Measurements from ENCODE around the gene SPOCK1. TPM values are rescaled to one million over a fixed set of nuclear protein-coding genes. Genes with fewer than 3 reads are reported as not detected.
A peak's percentile ranks its signal among the peaks of the same experiment; 100 is the strongest.

The SPOCK1 gene
- total and polyA plus RNA-seq, 4 donors, result 4.5 to 67.8 (median 27.0) TPM

- 86% methylated on average over 4 of the region's 4 CpGs for WGBS, 2 donors
- no peak overlapping the region for H3K27ac ChIP-seq (ENCODE audit: low read depth in 1 of 2, low read length in 2 of 2)
Observed at GRCh38 chr5:137223324-137224295, 275.5 kb downstream of the SPOCK1 start.

GRCh38 chr5:137221943-137222342, 277.2 kb downstream of the SPOCK1 start:
- H3K27me3 ChIP-seq (ENCODE audit: control insufficient read depth in 1 of 2, insufficient read depth in 2 of 2, low read length in 1 of 2), result no peaks in the 10 kb centered on the region
- intact Hi-C loops (cut with DNase I), result loop anchor here (10.0 kb wide), 1 partner anchor 417 kb away; no protein-coding TSS in a partner anchor
- no peak overlapping the region for H3K27ac ChIP-seq (ENCODE audit: low read depth in 1 of 2, low read length in 2 of 2)
- WGBS, 2 donors, result 68 to 73% methylated on average over 3 of the region's 3 CpGs
- H3K9me3 ChIP-seq (ENCODE audit: control insufficient read depth, low read length), result no peaks in the 10 kb centered on the region
- H3K36me3 ChIP-seq (ENCODE audit: control insufficient read depth in 1 of 2, insufficient read depth in 2 of 2, low read length in 1 of 2), result no peaks in the 10 kb centered on the region
- peaks cover 0 to 2% of the 10 kb centered on the region in 2 donors for H3K4me1 ChIP-seq (ENCODE audit: control insufficient read depth in 1 of 2, insufficient read depth in 2 of 2, low read length in 2 of 2)
- H3K4me3 ChIP-seq (ENCODE audit: low read length in 2 of 2), result no peak overlapping the region
- ATAC-seq (ENCODE audit: low FRiP score), result no peak
- no peak for DNase-seq

More at GRCh38 chr5:137223324-137224295, 275.5 kb downstream of the SPOCK1 start:
- H3K9me3 ChIP-seq (ENCODE audit: control insufficient read depth, low read length), result no peaks in the 10 kb centered on the region
- H3K27me3 ChIP-seq (ENCODE audit: control insufficient read depth in 1 of 2, insufficient read depth in 2 of 2, low read length in 1 of 2), result no peaks in the 10 kb centered on the region
- no peaks in the 10 kb centered on the region for H3K36me3 ChIP-seq (ENCODE audit: control insufficient read depth in 1 of 2, insufficient read depth in 2 of 2, low read length in 1 of 2)
- DNase-seq, result no peak
- H3K4me1 ChIP-seq (ENCODE audit: control insufficient read depth in 1 of 2, insufficient read depth in 2 of 2, low read length in 2 of 2), result no peaks in the 10 kb centered on the region
- H3K4me3 ChIP-seq (ENCODE audit: low read length in 2 of 2), result no peak overlapping the region
- intact Hi-C loops (cut with DNase I), result loop anchor here (10.0 kb wide), 1 partner anchor 419 kb away; no protein-coding TSS in a partner anchor
- ATAC-seq (ENCODE audit: low FRiP score), result peak; percentile 56

- ATAC-seq (ENCODE audit: low FRiP score) (no peak), DNase-seq (no peak)
- no peaks in the 10 kb centered on the region for H3K9me3 ChIP-seq (ENCODE audit: control insufficient read depth, low read length)
- H3K4me1 ChIP-seq (ENCODE audit: control insufficient read depth in 1 of 2, insufficient read depth in 2 of 2, low read length in 2 of 2), result peaks cover 0 to 2% of the 10 kb centered on the region in 2 donors
- intact Hi-C loops (cut with DNase I), result loop anchor here (10.0 kb wide), 1 partner anchor 416 kb away; no protein-coding TSS in a partner anchor
- whole genome bisulfite sequencing, 2 donors, result 71 to 74% methylated on average over 3 of the region's 3 CpGs
- H3K36me3 ChIP-seq (ENCODE audit: control insufficient read depth in 1 of 2, insufficient read depth in 2 of 2, low read length in 1 of 2), result no peaks in the 10 kb centered on the region
- no peak overlapping the region for H3K27ac ChIP-seq (ENCODE audit: low read depth in 1 of 2, low read length in 2 of 2)
- H3K27me3 ChIP-seq (ENCODE audit: control insufficient read depth in 1 of 2, insufficient read depth in 2 of 2, low read length in 1 of 2), result no peaks in the 10 kb centered on the region
- H3K4me3 ChIP-seq (ENCODE audit: low read length in 2 of 2), result no peak overlapping the region
Observed at GRCh38 chr5:137220523-137220927, 278.6 kb downstream of the SPOCK1 start.

- intact Hi-C loops (cut with DNase I), result no loop called here
- ATAC-seq (ENCODE audit: low FRiP score), result no peak
- H3K27ac ChIP-seq (ENCODE audit: low read depth in 1 of 2, low read length in 2 of 2), result no peak overlapping the region
- H3K27me3 ChIP-seq (ENCODE audit: control insufficient read depth in 1 of 2, insufficient read depth in 2 of 2, low read length in 1 of 2), result no peaks in the 10 kb centered on the region
- H3K9me3 ChIP-seq (ENCODE audit: control insufficient read depth, low read length), result no peaks in the 10 kb centered on the region
- H3K36me3 ChIP-seq (ENCODE audit: control insufficient read depth in 1 of 2, insufficient read depth in 2 of 2, low read length in 1 of 2), result no peaks in the 10 kb centered on the region
- DNase-seq, result no peak
- no peak overlapping the region for H3K4me3 ChIP-seq (ENCODE audit: low read length in 2 of 2)
- H3K4me1 ChIP-seq (ENCODE audit: control insufficient read depth in 1 of 2, insufficient read depth in 2 of 2, low read length in 2 of 2), result peaks cover 0 to 2% of the 10 kb centered on the region in 2 donors
- WGBS, 2 donors, result 41 to 42% methylated on average over 1 of the region's 1 CpG
Observed at GRCh38 chr5:137218896-137219295, 280.2 kb downstream of the SPOCK1 start.

- no peaks in the 10 kb centered on the region for H3K36me3 ChIP-seq (ENCODE audit: control insufficient read depth in 1 of 2, insufficient read depth in 2 of 2, low read length in 1 of 2)
- no peak overlapping the region for H3K4me3 ChIP-seq (ENCODE audit: low read length in 2 of 2)
- H3K27ac ChIP-seq (ENCODE audit: low read depth in 1 of 2, low read length in 2 of 2), result no peak overlapping the region
- 0% methylated on average over 1 of the region's 1 CpG for WGBS, 2 donors
- no peak for ATAC-seq (ENCODE audit: low FRiP score)
- intact Hi-C loops (cut with DNase I), result no loop called here
- H3K27me3 ChIP-seq (ENCODE audit: control insufficient read depth in 1 of 2, insufficient read depth in 2 of 2, low read length in 1 of 2), result no peaks in the 10 kb centered on the region
- peaks cover 0 to 2% of the 10 kb centered on the region in 2 donors for H3K4me1 ChIP-seq (ENCODE audit: control insufficient read depth in 1 of 2, insufficient read depth in 2 of 2, low read length in 2 of 2)
- no peak for DNase-seq
- no peaks in the 10 kb centered on the region for H3K9me3 ChIP-seq (ENCODE audit: control insufficient read depth, low read length)
Observed at GRCh38 chr5:137218471-137218870, 280.7 kb downstream of the SPOCK1 start.

GRCh38 chr5:137217599-137218200, 281.4 kb downstream of the SPOCK1 start:
- Histone ChIP-seq H3K4me3 (ENCODE audit: low read length in 2 of 2) (no peak overlapping the region), H3K27ac (ENCODE audit: low read depth in 1 of 2, low read length in 2 of 2) (no peak overlapping the region), H3K9me3 (ENCODE audit: control insufficient read depth, low read length) (no peaks in the 10 kb centered on the region), H3K4me1 (ENCODE audit: control insufficient read depth in 1 of 2, insufficient read depth in 2 of 2, low read length in 2 of 2) (peaks cover 0 to 2% of the 10 kb centered on the region in 2 donors), H3K36me3 (ENCODE audit: control insufficient read depth in 1 of 2, insufficient read depth in 2 of 2, low read length in 1 of 2) (no peaks in the 10 kb centered on the region), H3K27me3 (ENCODE audit: control insufficient read depth in 1 of 2, insufficient read depth in 2 of 2, low read length in 1 of 2) (no peaks in the 10 kb centered on the region)
- 88 to 89% methylated on average over 6 of the region's 6 CpGs for WGBS, 2 donors
- intact Hi-C loops (cut with DNase I), result no loop called here
- DNase-seq, result no peak
- ATAC-seq (ENCODE audit: low FRiP score), result no peak

GRCh38 chr5:137216976-137217598, 282.0 kb downstream of the SPOCK1 start:
- ATAC-seq (ENCODE audit: low FRiP score) (no peak), DNase-seq (no peak)
- Histone ChIP-seq H3K36me3 (ENCODE audit: control insufficient read depth in 1 of 2, insufficient read depth in 2 of 2, low read length in 1 of 2) (no peaks in the 10 kb centered on the region), H3K9me3 (ENCODE audit: control insufficient read depth, low read length) (no peaks in the 10 kb centered on the region), H3K4me1 (ENCODE audit: control insufficient read depth in 1 of 2, insufficient read depth in 2 of 2, low read length in 2 of 2) (peaks cover 0 to 2% of the 10 kb centered on the region in 2 donors), H3K27me3 (ENCODE audit: control insufficient read depth in 1 of 2, insufficient read depth in 2 of 2, low read length in 1 of 2) (no peaks in the 10 kb centered on the region), H3K27ac (ENCODE audit: low read depth in 1 of 2, low read length in 2 of 2) (no peak overlapping the region), H3K4me3 (ENCODE audit: low read length in 2 of 2) (no peak overlapping the region)
- intact Hi-C loops (cut with DNase I), result no loop called here
- 87 to 89% methylated on average over 5 of the region's 5 CpGs for WGBS, 2 donors

- intact Hi-C loops (cut with DNase I), result no loop called here
- 90 to 96% methylated on average over 2 of the region's 2 CpGs for WGBS, 2 donors
- no peak for ATAC-seq (ENCODE audit: low FRiP score)
Observed at GRCh38 chr5:137215780-137216179, 283.3 kb downstream of the SPOCK1 start.

More at GRCh38 chr5:137215780-137216179, 283.3 kb downstream of the SPOCK1 start:
- Histone ChIP-seq H3K4me3 (ENCODE audit: low read length in 2 of 2) (no peak overlapping the region), H3K4me1 (ENCODE audit: control insufficient read depth in 1 of 2, insufficient read depth in 2 of 2, low read length in 2 of 2) (peaks cover 0 to 2% of the 10 kb centered on the region in 2 donors), H3K27ac (ENCODE audit: low read depth in 1 of 2, low read length in 2 of 2) (no peak overlapping the region), H3K36me3 (ENCODE audit: control insufficient read depth in 1 of 2, insufficient read depth in 2 of 2, low read length in 1 of 2) (no peaks in the 10 kb centered on the region), H3K27me3 (ENCODE audit: control insufficient read depth in 1 of 2, insufficient read depth in 2 of 2, low read length in 1 of 2) (no peaks in the 10 kb centered on the region), H3K9me3 (ENCODE audit: control insufficient read depth, low read length) (no peaks in the 10 kb centered on the region)
- DNase-seq, result no peak

Data from aorta (tissue), 5 donors.